IMR-90 (cell line): ENCODE results near the gene GPR32. TPM values are rescaled to one million over a fixed set of nuclear protein-coding genes. Genes with fewer than 3 reads are reported as not detected.

ENCODE experiments used
- ATAC-seq: fragments of 200-7000 bp; cut with Tn5 transposase; 2 replicates; pipeline ENCODE4 v1.9.1; 2020; ENCODE audit warnings: low read depth, mild to moderate bottlenecking, moderate library complexity
- BruUV-seq: library from RNA; stranded (reverse); fragments of 400-500 nt; replicated peaks from 2 replicates; lab custom pipeline; 2021; lab: Mats Ljungman, UMichigan
- CTCF ChIA-PET: fragments of 300-600 bp; formaldehyde crosslinking; extraction: SDS; loops from one replicate; lab custom pipeline; 2021; ENCODE audit warnings: antibody characterized with exemption; lab: Yijun Ruan, JAX
- POLR2A ChIA-PET: fragments of 300-600 bp; sonication (Branson Sonifier 250); formaldehyde crosslinking; loops from one replicate; lab custom pipeline; 2022; ENCODE audit warnings: antibody characterized with exemption; ENCODE audit not compliant: unreplicated experiment; lab: Charles Lee
- DNase-seq: peaks from one replicate; pipeline ENCODE4 v3.0.0; 2013
- H2AFZ ChIP-seq: replicated peaks from 2 replicates; pipeline ENCODE3; 2013; ENCODE audit warnings: low read length, mild to moderate bottlenecking; ENCODE audit not compliant: poor library complexity
- H2AK5ac ChIP-seq: 2 replicates; pipeline ENCODE4 v1.6.1; 2013; ENCODE audit warnings: low read depth, low read length, inconsistent platforms
- H2AK9ac ChIP-seq: replicated peaks from 2 replicates; pipeline ENCODE3; 2013; ENCODE audit warnings: mild to moderate bottlenecking, low read depth, low read length, moderate library complexity; ENCODE audit not compliant: poor library complexity
- H2BK120ac ChIP-seq: 2 replicates; pipeline ENCODE4 v1.6.1; 2013; ENCODE audit warnings: low read depth, low read length, inconsistent platforms
- H2BK15ac ChIP-seq: 3 replicates; pipeline ENCODE4 v1.6.1; 2013; ENCODE audit warnings: low read depth, low read length, inconsistent platforms
- H2BK20ac ChIP-seq: 2 replicates; pipeline ENCODE4 v1.6.1; 2013; ENCODE audit warnings: low read depth, mild to moderate bottlenecking, inconsistent platforms, low read length, moderate library complexity
- H2BK5ac ChIP-seq: 2 replicates; pipeline ENCODE4 v1.6.1; 2013; ENCODE audit warnings: mild to moderate bottlenecking, low read depth, low read length, inconsistent platforms; ENCODE audit not compliant: poor library complexity, severe bottlenecking
- H3K14ac ChIP-seq: replicated peaks from 2 replicates; pipeline ENCODE4 v1.6.1; 2013; ENCODE audit warnings: low read depth, low read length, inconsistent platforms
- H3K18ac ChIP-seq: 2 replicates; pipeline ENCODE4 v1.6.1; 2013; ENCODE audit warnings: low read depth, low read length, control low read depth
- H3K23ac ChIP-seq: 2 replicates; pipeline ENCODE4 v1.6.1; 2013; ENCODE audit warnings: low read depth, low read length, inconsistent platforms
- H3K27ac ChIP-seq: 2 replicates; pipeline ENCODE4 v1.5.1; 2013; ENCODE audit warnings: mild to moderate bottlenecking, control low read depth, low read length; ENCODE audit not compliant: insufficient read depth
- H3K27me3 ChIP-seq: 2 replicates; pipeline ENCODE4 v1.6.1; 2013; ENCODE audit warnings: low read length; ENCODE audit not compliant: control insufficient read depth, insufficient read depth
- H3K36me3 ChIP-seq: 2 replicates; pipeline ENCODE4 v1.6.1; 2013; ENCODE audit warnings: low read length, mixed read lengths; ENCODE audit not compliant: control insufficient read depth, insufficient read depth
- H3K4ac ChIP-seq: 2 replicates; pipeline ENCODE4 v1.6.1; 2013; ENCODE audit warnings: low read depth, low read length, inconsistent platforms
- H3K4me1 ChIP-seq: 2 replicates; pipeline ENCODE4 v1.6.1; 2013; ENCODE audit warnings: low read length, mixed read lengths; ENCODE audit not compliant: control insufficient read depth, insufficient read depth
- H3K4me2 ChIP-seq: 2 replicates; pipeline ENCODE4 v1.6.1; 2013; ENCODE audit warnings: low read depth, mild to moderate bottlenecking, control low read depth, low read length, moderate library complexity
- H3K4me3 ChIP-seq: 2 replicates; pipeline ENCODE4 v1.5.1; 2013; ENCODE audit warnings: low read depth, mild to moderate bottlenecking, control low read depth, low read length, moderate library complexity; ENCODE audit not compliant: insufficient read depth
- H3K56ac ChIP-seq: 2 replicates; pipeline ENCODE4 v1.6.1; 2013; ENCODE audit warnings: low read length, inconsistent platforms; ENCODE audit not compliant: insufficient read depth; ENCODE audit errors: extremely low read depth
- H3K79me1 ChIP-seq, 2 experiments: 2 replicates each; pipeline ENCODE4 v1.6.1; 2013; ENCODE audit warnings: low read length in 2 of 2, inconsistent platforms in 1 of 2, low read depth in 1 of 2
- H3K9ac ChIP-seq: 2 replicates; pipeline ENCODE4 v1.6.1; 2013; ENCODE audit warnings: low read depth, low read length, control low read depth
- H3K9me1 ChIP-seq: 2 replicates; pipeline ENCODE4 v1.6.1; 2013; ENCODE audit warnings: low read length, inconsistent platforms; ENCODE audit not compliant: insufficient read depth
- H3K9me3 ChIP-seq: 2 replicates; pipeline ENCODE4 v1.6.1; 2013; ENCODE audit warnings: low read length; ENCODE audit not compliant: control insufficient read depth, insufficient read depth
- H4K20me1 ChIP-seq: 2 replicates; pipeline ENCODE4 v1.6.1; 2013; ENCODE audit warnings: low read length, inconsistent platforms; ENCODE audit not compliant: insufficient read depth
- H4K5ac ChIP-seq: 2 replicates; pipeline ENCODE4 v1.6.1; 2013; ENCODE audit warnings: mild to moderate bottlenecking, low read depth, low read length, control low read depth
- H4K8ac ChIP-seq, 2 experiments: 2 replicates each; pipeline ENCODE4 v1.6.1; 2013; ENCODE audit warnings: low read depth in 2 of 2, low read length in 2 of 2, control low read depth in 1 of 2, inconsistent platforms in 1 of 2
- H4K91ac ChIP-seq: 2 replicates; pipeline ENCODE4 v1.6.1; 2013; ENCODE audit warnings: low read depth, low read length, inconsistent platforms; ENCODE audit not compliant: insufficient read depth
- BHLHE40 ChIP-seq: fragments of 150-350 bp; IDR thresholded peaks from 2 replicates; pipeline ENCODE4 v1.6.1; 2016; ENCODE audit warnings: mild to moderate bottlenecking, low read depth, low read length
- CEBPB ChIP-seq: IDR thresholded peaks from 2 replicates; pipeline ENCODE4 v1.6.1; 2012; ENCODE audit warnings: low read depth, low read length, improper control_type of control experiment
- MAZ ChIP-seq: IDR thresholded peaks from 2 replicates; pipeline ENCODE4 v1.6.1; 2012; ENCODE audit warnings: low read depth, mild to moderate bottlenecking, low read length, improper control_type of control experiment, moderate library complexity, borderline replicate concordance
- MXI1 ChIP-seq: IDR thresholded peaks from 2 replicates; pipeline ENCODE4 v1.6.1; 2012; ENCODE audit warnings: low read depth, mild to moderate bottlenecking, low read length, moderate library complexity, borderline replicate concordance
- RCOR1 ChIP-seq: IDR thresholded peaks from 2 replicates; pipeline ENCODE4 v1.6.1; 2012; ENCODE audit warnings: mild to moderate bottlenecking, low read length, improper control_type of control experiment; ENCODE audit not compliant: insufficient replicate concordance
- WGBS, 2 experiments: methylation state at CpG; one replicate each; pipeline versions ENCODE4 v1.1.5 to v1.1.7; 2013; ENCODE audit warnings: missing lambda C conversion rate in 2 of 2; ENCODE audit not compliant: insufficient read length in 1 of 2; ENCODE audit errors: extremely low coverage in 2 of 2; 5-methylcytosine and 5-hydroxymethylcytosine counted together
- dilution Hi-C: fragments of 300-500 bp; cut with HindIII; formaldehyde crosslinking; loops from one replicate; pipeline ENCODE4 v1.14.3; 2018; ENCODE audit warnings: low sequenced_read_pairs; ENCODE audit not compliant: unreplicated experiment
- in situ Hi-C: fragments of 300-500 bp; cut with MboI; formaldehyde crosslinking; loops from 3 replicates; pipeline ENCODE4 v1.14.3; 2019; ENCODE audit warnings: low sequenced_read_pairs, inconsistent platforms, mixed read lengths
- intact Hi-C: fragments of 100-400 bp; cut with micrococcal nuclease; formaldehyde crosslinking; loops from 2 replicates; pipeline ENCODE4 v1.10.0; 2022
- polyA plus RNA-seq, 3 experiments: library from polyadenylated mRNA; depleted of rRNA; stranded (reverse); fragments of >200 nt; gene quantifications; 2 replicates each; pipeline ENCODE4 v1.2.3, GENCODE V29; 2012; ENCODE audit warnings: low replicate concordance in 1 of 3
- total RNA-seq: library from RNA; depleted of rRNA; stranded (reverse); fragments of >200 nt; gene quantifications from 2 replicates; pipeline ENCODE4 v1.2.3, GENCODE V29; 2012

The GPR32 gene
- total and polyA plus RNA-seq, 2 of the 4 experiments (the other 2 are of a cell fraction): not detected

DNA sequence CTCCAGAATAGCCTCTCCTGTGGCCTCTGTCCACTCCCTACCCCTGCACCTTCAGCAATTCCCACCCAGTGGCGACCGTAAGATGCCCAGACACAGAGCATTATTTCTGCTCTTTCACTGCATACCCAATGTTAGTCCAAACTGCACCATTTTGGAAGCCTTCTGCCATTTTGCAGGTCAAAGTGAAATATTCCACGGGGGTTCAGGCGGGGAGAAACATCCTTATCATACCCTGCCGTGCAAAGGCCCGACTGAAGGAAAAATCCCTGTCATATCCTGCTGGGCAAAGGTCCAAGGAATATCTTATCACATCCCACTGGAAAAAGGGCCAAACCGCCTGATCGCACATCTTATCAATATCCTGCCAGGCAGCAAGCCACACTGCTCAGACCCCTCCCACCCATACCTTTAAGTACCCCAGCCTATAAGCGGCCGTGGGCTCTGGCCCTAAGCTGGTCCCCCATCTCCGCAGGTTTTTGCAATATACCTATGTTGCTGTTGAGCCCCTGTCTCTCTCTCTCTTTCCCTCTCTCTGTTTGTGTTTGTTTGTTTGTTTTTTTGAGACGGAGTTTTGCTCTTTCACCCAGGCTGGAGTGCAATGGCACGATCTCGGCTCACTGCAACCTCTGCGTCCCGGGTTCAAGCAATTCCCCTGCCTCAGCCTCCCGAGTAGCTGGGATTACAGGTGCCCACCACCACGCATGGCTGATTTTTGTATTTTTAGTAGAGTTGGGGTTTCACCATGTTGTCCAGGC lies 28.9 kb upstream of the GPR32 start:
- H2BK20ac ChIP-seq: no peak overlapping the region
- no peaks in the 10 kb centered on the region for H4K20me1 ChIP-seq
- no peak overlapping the region for H3K27ac ChIP-seq
- no peak overlapping the region for H4K8ac ChIP-seq
- no peak overlapping the region for H4K91ac ChIP-seq
- no peak overlapping the region for H3K9ac ChIP-seq
- H2BK5ac ChIP-seq: no peak overlapping the region
- POLR2A ChIA-PET: no interaction called here
- CTCF ChIA-PET: no interaction called here
- no peak overlapping the region for H3K23ac ChIP-seq
- H2BK15ac ChIP-seq: no peak overlapping the region
- no peaks in the 10 kb centered on the region for H3K9me1 ChIP-seq
- in situ Hi-C loops (no loop called here), dilution Hi-C loops (no loop called here), intact Hi-C loops (no loop called here)
- TF ChIP-seq MXI1: no peak
- no peak for TF ChIP-seq BHLHE40
- no peak for TF ChIP-seq RCOR1
- no peak for TF ChIP-seq CEBPB
- TF ChIP-seq MAZ: no peak
- H2AK5ac ChIP-seq: no peak overlapping the region
- peaks cover 16% of the 10 kb centered on the region for H3K27me3 ChIP-seq
- H3K14ac ChIP-seq: no peak overlapping the region
- WGBS, 2 experiments: 71% methylated on average over 4 of the region's 18 CpGs; no CpG with 5 or more reads in 1 of the 2 experiments
- H3K4me3 ChIP-seq: no peak overlapping the region
- no peak overlapping the region for H3K56ac ChIP-seq
- no peaks in the 10 kb centered on the region for H3K4me1 ChIP-seq
- no TSS peak for BruUV-seq
- ATAC-seq (no peak), DNase-seq (no peak)
- no peaks in the 10 kb centered on the region for H3K79me1 ChIP-seq
- no peak overlapping the region for H3K4me2 ChIP-seq
- no peak overlapping the region for H4K5ac ChIP-seq
- H2AK9ac ChIP-seq: no peak overlapping the region
- no peak overlapping the region for H3K4ac ChIP-seq
- H2BK120ac ChIP-seq: no peak overlapping the region
- H3K9me3 ChIP-seq: no peaks in the 10 kb centered on the region
- no peak overlapping the region for H2AFZ ChIP-seq
- H3K18ac ChIP-seq: no peak overlapping the region
- no peaks in the 10 kb centered on the region for H3K36me3 ChIP-seq
